OCI-LY1 (cell line): Measurements from ENCODE around the gene IFRD2.

Source experiments
- H2AFZ ChIP-seq: fragments of 200-600 bp; sonication (generic), shearing (Covaris generic); 2 replicates; pipeline ENCODE4 v1.6.0; 2014; ENCODE audit warnings: antibody characterized with exemption, mild to moderate bottlenecking, low read length
- H3F3A ChIP-seq: fragments of 200-600 bp; sonication (generic), shearing (Covaris generic); 2 replicates; pipeline ENCODE4 v1.6.0; 2014; ENCODE audit warnings: mild to moderate bottlenecking, antibody characterized with exemption, low read length, moderate library complexity; ENCODE audit not compliant: insufficient read depth
- H3K27ac ChIP-seq: fragments of 200-600 bp; sonication (generic); 2 replicates; pipeline ENCODE4 v1.5.1; 2014; ENCODE audit warnings: low read length, mixed run types, mild to moderate bottlenecking, low read depth; ENCODE audit not compliant: poor library complexity, severe bottlenecking
- H3K27me3 ChIP-seq: fragments of 200-600 bp; sonication (generic); 2 replicates; pipeline ENCODE4 v1.6.0; 2014; ENCODE audit warnings: antibody characterized with exemption, mild to moderate bottlenecking, low read length, moderate library complexity; ENCODE audit not compliant: insufficient read depth
- H3K36me3 ChIP-seq: fragments of 200-600 bp; sonication (generic); 2 replicates; pipeline ENCODE4 v1.6.1; 2014; ENCODE audit warnings: mild to moderate bottlenecking, antibody characterized with exemption, low read length, moderate library complexity, mixed read lengths; ENCODE audit not compliant: insufficient read depth
- H3K4me1 ChIP-seq: fragments of 200-600 bp; sonication (generic); 2 replicates; pipeline ENCODE4 v1.5.1; 2014; ENCODE audit warnings: mild to moderate bottlenecking, low read length, moderate library complexity; ENCODE audit not compliant: insufficient read depth, severe bottlenecking
- H3K4me2 ChIP-seq: fragments of 200-600 bp; sonication (generic), shearing (Covaris generic); 2 replicates; pipeline ENCODE4 v1.6.1; 2014; ENCODE audit warnings: low read length
- H3K4me3 ChIP-seq: fragments of 200-600 bp; sonication (generic); 2 replicates; pipeline ENCODE4 v1.5.1; 2014; ENCODE audit warnings: low read length, low read depth, mild to moderate bottlenecking, mixed read lengths; ENCODE audit not compliant: poor library complexity, severe bottlenecking
- H3K79me2 ChIP-seq: fragments of 200-600 bp; shearing (Covaris generic); 2 replicates; pipeline ENCODE4 v1.6.1; 2016; ENCODE audit warnings: mixed run types, low read length, mixed read lengths; ENCODE audit not compliant: insufficient read depth
- H3K9ac ChIP-seq: fragments of 200-600 bp; sonication (generic), shearing (Covaris generic); 2 replicates; pipeline ENCODE4 v1.6.1; 2014; ENCODE audit warnings: mild to moderate bottlenecking, low read length, mixed read lengths
- H3K9me2 ChIP-seq: fragments of 200-600 bp; sonication (generic), shearing (Covaris generic); 2 replicates; pipeline ENCODE4 v1.6.1; 2014; ENCODE audit warnings: low read depth, mild to moderate bottlenecking, low read length, mixed read lengths
- H3K9me3 ChIP-seq: fragments of 200-600 bp; shearing (Covaris generic); 2 replicates; pipeline ENCODE4 v1.6.1; 2014; ENCODE audit warnings: low read length, mixed read lengths
- H4K20me1 ChIP-seq: fragments of 200-600 bp; sonication (generic), shearing (Covaris generic); 2 replicates; pipeline ENCODE4 v1.6.0; 2016; ENCODE audit warnings: mild to moderate bottlenecking, low read length; ENCODE audit not compliant: insufficient read depth
- EZH2 ChIP-seq: fragments of 200-600 bp; sonication (generic), shearing (Covaris generic); IDR thresholded peaks from 2 replicates; pipeline ENCODE4 v1.8.0; 2017; ENCODE audit warnings: borderline replicate concordance, mixed run types, mild to moderate bottlenecking, antibody characterized with exemption, low read length, moderate library complexity, mixed read lengths
- TF ChIP-seq, protein P1 (sequence below): fragments of 200-600 bp; sonication (generic), shearing (Covaris generic); IDR thresholded peaks from 2 replicates; pipeline ENCODE4 v1.5.1; 2017; ENCODE audit warnings: mild to moderate bottlenecking, antibody characterized with exemption, low read length, moderate library complexity, mixed read lengths

Gene IFRD2

DNA sequence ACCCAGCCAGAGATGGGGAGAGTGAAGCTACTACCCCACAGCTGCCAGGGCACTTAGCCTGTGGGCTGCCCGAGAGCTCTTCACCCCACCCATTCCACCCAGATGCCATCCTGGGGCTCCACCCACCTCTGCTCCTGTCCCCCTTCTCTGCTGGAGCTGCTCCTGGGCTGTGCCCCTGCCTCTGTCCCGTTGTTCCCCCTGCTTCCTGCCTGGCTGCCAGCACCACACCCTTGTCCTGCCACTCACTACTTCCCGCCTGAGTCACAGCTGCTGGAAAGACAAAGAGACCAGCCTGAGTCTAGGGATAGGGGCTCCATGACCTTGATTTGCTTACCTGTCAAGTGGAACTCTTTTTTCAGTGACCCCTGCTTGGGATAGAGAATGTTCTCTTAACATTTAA, 43.8 kb downstream of the IFRD2 start:
- Histone ChIP-seq H3K4me2 (no peak overlapping the region), H3K9ac (no peak overlapping the region), H3F3A (no peaks in the 10 kb centered on the region), H4K20me1 (no peaks in the 10 kb centered on the region), H3K9me3 (no peaks in the 10 kb centered on the region), H3K4me3 (no peak overlapping the region), H3K36me3 (peaks cover 26% of the 10 kb centered on the region; the same call in 1 of the 2 replicates), H3K9me2 (no peaks in the 10 kb centered on the region), H3K27me3 (no peaks in the 10 kb centered on the region), H2AFZ (no peak overlapping the region), H3K4me1 (peaks cover 26% of the 10 kb centered on the region), H3K27ac (no peak overlapping the region), H3K79me2 (peaks cover 7% of the 10 kb centered on the region; the same call in 1 of the 2 replicates)
- no peak for TF ChIP-seq EZH2
- TF ChIP-seq, protein P1, sequence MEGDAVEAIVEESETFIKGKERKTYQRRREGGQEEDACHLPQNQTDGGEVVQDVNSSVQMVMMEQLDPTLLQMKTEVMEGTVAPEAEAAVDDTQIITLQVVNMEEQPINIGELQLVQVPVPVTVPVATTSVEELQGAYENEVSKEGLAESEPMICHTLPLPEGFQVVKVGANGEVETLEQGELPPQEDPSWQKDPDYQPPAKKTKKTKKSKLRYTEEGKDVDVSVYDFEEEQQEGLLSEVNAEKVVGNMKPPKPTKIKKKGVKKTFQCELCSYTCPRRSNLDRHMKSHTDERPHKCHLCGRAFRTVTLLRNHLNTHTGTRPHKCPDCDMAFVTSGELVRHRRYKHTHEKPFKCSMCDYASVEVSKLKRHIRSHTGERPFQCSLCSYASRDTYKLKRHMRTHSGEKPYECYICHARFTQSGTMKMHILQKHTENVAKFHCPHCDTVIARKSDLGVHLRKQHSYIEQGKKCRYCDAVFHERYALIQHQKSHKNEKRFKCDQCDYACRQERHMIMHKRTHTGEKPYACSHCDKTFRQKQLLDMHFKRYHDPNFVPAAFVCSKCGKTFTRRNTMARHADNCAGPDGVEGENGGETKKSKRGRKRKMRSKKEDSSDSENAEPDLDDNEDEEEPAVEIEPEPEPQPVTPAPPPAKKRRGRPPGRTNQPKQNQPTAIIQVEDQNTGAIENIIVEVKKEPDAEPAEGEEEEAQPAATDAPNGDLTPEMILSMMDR = no peak

DNA sequence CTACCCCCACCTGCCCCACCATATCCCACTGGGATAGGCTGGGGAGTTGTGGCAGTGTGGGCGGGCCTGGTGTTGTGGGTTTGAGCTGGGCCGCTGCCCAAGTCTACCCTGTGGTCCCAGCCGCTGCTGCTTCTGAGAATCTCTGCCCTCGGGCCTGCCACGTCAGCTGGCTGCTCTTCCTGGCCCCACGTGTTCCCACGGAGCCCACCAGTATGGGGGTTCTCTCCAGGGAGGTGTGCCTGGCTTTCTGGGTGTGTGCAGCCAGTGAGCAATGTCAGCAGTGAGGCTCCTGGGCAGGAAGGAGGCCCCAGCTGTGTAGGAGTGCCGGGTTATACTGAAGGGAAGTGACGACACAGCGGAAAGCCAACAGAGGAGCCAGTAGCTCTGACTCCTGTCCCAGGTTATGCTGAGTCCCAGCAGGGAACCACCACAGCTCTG, 45.7 kb downstream of the IFRD2 start:
- no peaks in the 10 kb centered on the region for H3F3A ChIP-seq
- no peaks in the 10 kb centered on the region for H3K9me3 ChIP-seq
- peak overlapping the region; percentile 76 for H3K27ac ChIP-seq
- peaks cover 45% of the 10 kb centered on the region for H3K4me1 ChIP-seq
- H3K4me2 ChIP-seq = peak overlapping the region; percentile 64
- TF ChIP-seq, protein P1 = peak; percentile 4; the same call in 1 of the 2 replicates
- TF ChIP-seq EZH2 = no peak
- H3K9ac ChIP-seq = peak overlapping the region; percentile 56; the same call in 1 of the 2 replicates
- no peaks in the 10 kb centered on the region for H3K27me3 ChIP-seq
- H3K79me2 ChIP-seq = peaks cover 7% of the 10 kb centered on the region; the same call in 1 of the 2 replicates
- peak overlapping the region; percentile 49 for H3K4me3 ChIP-seq
- peaks cover 15% of the 10 kb centered on the region; the same call in 1 of the 2 replicates for H3K36me3 ChIP-seq
- H4K20me1 ChIP-seq = no peaks in the 10 kb centered on the region
- no peak overlapping the region for H2AFZ ChIP-seq
- no peaks in the 10 kb centered on the region for H3K9me2 ChIP-seq

DNA sequence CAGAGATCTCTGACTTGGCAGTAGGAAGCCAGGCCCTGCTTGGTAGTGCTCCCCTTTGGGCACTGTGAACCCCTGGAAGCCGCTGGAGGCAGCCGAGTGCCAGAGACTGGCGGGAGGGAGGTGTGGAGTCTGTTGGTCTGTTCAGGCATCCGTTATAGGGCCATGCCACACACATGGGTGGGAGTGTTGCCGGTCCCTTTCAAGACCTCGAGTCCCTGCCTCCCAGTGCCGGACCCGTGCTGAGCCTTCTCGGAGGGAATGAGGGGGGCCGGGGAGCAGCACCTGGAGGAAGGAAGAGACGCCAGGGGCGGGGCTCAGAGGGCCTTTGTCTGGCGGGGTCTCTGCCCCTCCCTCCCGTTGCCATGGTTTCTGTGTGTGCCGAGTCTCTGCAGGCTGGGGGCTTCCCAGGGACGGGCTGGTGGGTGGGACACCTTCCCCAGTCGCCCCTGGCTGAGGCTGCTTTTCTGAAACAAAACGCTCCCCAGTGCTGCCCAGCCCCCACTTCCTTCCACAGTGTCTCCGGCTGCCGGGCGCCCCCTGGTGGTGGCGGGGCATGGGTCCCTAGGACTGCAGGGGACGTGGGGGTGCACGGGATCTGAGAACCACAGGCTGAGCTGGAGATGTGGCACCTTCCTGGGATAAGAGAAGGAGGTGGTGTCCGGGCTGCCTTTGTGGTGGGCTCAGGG, 46.3 kb downstream of the IFRD2 start:
- peak overlapping the region; percentile 49 for H3K4me3 ChIP-seq
- H3K9me3 ChIP-seq = no peaks in the 10 kb centered on the region
- TF ChIP-seq, protein P1 = peak; percentile 98
- no peak for TF ChIP-seq EZH2
- H3K4me1 ChIP-seq = peaks cover 50% of the 10 kb centered on the region
- peak overlapping the region; percentile 76 for H3K27ac ChIP-seq
- H4K20me1 ChIP-seq = no peaks in the 10 kb centered on the region
- peaks cover 10% of the 10 kb centered on the region; the same call in 1 of the 2 replicates for H3K36me3 ChIP-seq
- H2AFZ ChIP-seq = no peak overlapping the region
- H3F3A ChIP-seq = no peaks in the 10 kb centered on the region
- H3K27me3 ChIP-seq = no peaks in the 10 kb centered on the region
- peak overlapping the region; percentile 56; the same call in 1 of the 2 replicates for H3K9ac ChIP-seq
- H3K4me2 ChIP-seq = peak overlapping the region; percentile 64
- no peaks in the 10 kb centered on the region for H3K9me2 ChIP-seq
- peaks cover 7% of the 10 kb centered on the region; the same call in 1 of the 2 replicates for H3K79me2 ChIP-seq
